ENCODE results near the gene UBA52.
A peak's percentile ranks its signal among the peaks of the same experiment; 100 is the strongest.

The UBA52 gene

GRCh38 chr19:18608805-18609716 is 37.4 kb downstream of the UBA52 start:
- no peak for DNase-seq

- DNase-seq, result no peak
These were observed 38.0 kb downstream of the UBA52 start for GRCh38 chr19:18609717-18610051.

- no peak for DNase-seq
These were observed 38.5 kb downstream of the UBA52 start for GRCh38 chr19:18610245-18610555.

GRCh38 chr19:18610556-18611326 is 39.1 kb downstream of the UBA52 start:
- no peak for DNase-seq

- no peak for DNase-seq
These were observed 39.8 kb downstream of the UBA52 start for GRCh38 chr19:18611327-18612050.

- no peak for DNase-seq
These were observed 40.6 kb downstream of the UBA52 start for GRCh38 chr19:18612051-18612771.

GRCh38 chr19:18612772-18613588 is 41.3 kb downstream of the UBA52 start, which contains the start of gene TMEM59L:
TSS of gene TMEM59L (plus strand) at chr19:18612870. CDS start at chr19:18612959, 89 bp downstream.
- DNase-seq, result peak; percentile 24

GRCh38 chr19:18613589-18614234 is 42.1 kb downstream of the UBA52 start:
- DNase-seq, result no peak

GRCh38 chr19:18616023-18616422 is 44.4 kb downstream of the UBA52 start:
- DNase-seq, result no peak

GRCh38 chr19:18617562-18617961 is 45.9 kb downstream of the UBA52 start:
- no peak for DNase-seq

GRCh38 chr19:18618236-18618635 is 46.6 kb downstream of the UBA52 start:
- no peak for DNase-seq

- no peak for DNase-seq
These were observed 48.7 kb downstream of the UBA52 start for GRCh38 chr19:18620311-18620710.

- no peak for DNase-seq
These were observed 49.2 kb downstream of the UBA52 start for GRCh38 chr19:18620902-18621301.

GRCh38 chr19:18626906-18627305 is 55.2 kb downstream of the UBA52 start:
- no peak for DNase-seq

Measured in stimulated activated naive CD4-positive, alpha-beta T cell treated with Interleukin-2 at 50 U/mL for 16 hours (primary cell).